GM18517 (cell line): ENCODE results near the gene ACTR5.

Experiments used
- ATAC-seq: cut with Tn5 transposase; IDR thresholded peaks from one replicate; pipeline ENCODE4 v1.9.1; 2021; ENCODE audit warnings: mild to moderate bottlenecking, moderate library complexity; ENCODE audit not compliant: unreplicated experiment

Gene ACTR5

DNA sequence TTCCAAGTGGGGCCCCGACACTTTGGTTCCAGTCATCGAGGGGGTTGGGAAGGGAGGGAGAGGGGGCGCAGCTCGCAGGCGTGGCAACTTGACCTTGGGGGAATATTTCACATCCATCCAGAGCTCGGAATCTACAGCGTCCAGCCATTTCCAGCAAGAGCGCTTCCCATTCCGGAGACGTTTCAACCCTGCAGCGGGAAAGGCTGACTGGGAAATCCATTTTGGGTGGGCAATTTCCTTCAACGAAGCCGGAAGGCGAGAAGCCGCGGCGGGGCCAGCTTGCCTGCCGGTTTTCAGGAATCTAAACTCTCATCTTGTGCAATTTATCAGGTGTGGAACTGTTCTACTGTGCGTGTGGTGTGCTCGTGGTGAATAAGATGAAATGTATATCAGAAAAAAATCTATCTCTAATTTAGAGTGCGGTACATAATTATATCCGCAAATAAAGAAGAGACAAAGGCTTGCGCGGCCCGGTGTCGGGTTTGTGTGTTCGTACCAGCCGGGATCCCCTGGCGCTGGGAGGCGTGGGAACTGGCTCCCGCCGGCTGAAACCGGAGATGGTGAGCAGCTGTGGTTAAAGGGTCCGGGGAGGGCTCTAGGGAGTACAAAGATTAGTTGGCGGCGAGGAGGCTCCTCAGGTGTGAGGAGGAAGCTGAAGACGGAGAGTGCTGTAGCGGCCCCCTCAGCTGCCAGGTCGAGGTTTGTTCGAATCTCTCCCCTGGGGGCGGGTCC lies 19.2 kb upstream of the ACTR5 start:
- no peak for ATAC-seq

DNA sequence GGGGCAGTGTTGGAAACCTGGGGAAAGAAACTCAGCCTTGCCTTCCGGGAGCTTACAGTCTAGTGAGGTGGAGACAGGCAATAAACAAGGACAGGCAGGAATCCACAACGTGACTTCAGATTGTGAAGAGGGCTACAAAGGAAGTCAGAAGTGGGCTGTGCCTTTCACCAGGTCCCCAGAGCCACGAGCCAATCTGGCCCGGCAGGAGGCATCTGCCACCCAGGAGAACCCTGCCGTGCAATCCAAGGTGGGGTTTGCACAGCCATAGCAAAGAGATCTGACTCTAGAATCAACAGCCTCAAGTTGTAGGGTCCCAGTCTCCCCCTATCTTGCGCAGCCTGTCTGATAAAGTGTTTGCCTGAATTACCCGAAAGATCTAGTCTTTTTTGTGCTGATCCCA lies 18.5 kb upstream of the ACTR5 start:
- ATAC-seq = no peak

DNA sequence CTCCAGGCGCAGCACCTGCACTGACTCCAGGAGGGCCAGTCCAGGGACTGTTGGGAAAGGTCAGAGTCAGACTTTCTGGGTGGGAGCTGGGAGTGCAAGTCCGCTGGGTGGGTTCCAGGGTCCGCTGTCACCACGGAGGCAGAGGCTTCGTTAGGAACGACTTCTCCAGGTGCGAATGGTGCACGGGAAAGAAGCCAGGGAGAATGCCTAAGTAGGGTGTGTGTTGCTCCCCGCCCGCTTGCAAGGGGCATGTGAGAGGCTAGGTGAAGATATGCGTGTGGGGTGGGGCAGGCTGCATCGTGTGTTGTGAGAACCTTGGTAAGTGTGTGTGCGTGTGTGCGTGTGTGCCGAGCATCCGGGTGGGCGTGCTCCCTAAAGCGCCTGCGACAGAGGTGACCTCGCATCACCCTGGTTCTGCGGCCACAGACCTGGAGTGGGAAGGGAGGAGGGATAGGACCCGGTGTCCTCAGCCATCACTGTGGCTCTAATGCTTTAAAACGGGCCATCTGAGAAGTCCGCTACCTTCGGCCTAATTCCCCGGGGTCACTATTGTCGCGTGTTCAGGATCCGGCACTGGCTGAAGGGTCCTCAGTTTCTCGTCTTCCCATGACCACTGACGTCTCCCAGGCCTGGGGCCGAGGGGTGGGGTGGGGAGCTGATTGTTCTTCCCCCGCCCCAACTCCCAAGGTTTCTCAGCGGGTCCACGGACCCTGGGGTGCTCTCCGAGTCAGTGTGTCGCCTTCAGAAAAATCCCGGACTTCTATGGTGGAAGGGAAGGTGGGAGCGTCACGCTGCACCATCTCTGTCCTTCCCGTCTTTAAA lies 17.9 kb upstream of the ACTR5 start:
- ATAC-seq = no peak

DNA sequence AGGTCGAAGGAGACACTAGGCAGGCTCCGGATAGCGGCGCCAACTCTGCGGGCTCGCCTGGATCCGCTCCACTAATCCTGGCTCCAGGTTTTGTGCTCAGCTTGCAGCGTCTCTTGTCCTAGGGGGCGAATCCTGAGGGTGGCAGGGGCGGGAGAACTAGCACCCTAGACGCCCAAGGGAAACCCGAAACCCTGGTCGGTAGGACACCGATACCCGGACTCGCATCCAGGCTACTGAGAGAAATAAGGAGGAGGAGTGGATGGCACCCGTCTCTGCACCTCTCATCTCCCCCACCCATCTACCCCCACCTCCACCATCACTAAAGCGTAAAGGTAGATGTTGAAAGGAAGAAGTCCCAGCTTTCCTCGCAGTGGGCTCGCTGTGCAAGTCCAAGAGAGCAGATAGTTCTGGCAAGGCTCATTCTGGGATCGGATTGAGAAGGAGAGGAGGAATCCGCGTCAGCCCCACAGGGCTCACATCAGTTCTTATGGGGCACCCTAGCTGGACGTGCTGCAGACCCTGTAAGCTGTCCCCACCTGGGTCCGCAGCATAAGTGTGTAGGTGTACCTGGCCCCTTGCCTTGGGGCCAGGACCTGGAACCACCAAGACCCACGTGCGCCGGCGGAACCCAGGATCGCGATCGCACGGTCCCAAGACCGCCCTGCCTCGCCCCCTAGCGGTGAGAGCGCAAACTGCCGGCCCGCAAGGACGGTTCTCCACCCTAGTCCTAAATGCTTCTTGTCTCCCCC lies 17.1 kb upstream of the ACTR5 start:
- peak; percentile 63 for ATAC-seq

DNA sequence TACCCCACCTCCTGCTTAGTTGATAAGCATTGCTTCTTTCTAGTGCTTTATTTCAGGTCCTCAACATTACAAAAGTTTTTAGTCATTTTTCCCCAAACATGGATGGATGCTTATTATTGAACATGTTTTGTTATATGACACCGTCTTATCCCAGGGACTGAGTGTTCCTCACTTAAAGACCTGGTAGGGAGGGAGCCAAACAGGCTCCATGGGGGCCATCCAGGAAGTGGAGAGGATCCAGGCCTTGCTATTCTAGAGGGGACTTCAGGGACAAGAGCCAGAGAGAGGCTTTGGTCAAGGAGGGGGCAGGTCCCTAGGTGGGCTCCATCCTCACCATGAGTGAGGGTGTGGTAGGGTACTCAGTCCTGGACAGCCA lies 16.5 kb upstream of the ACTR5 start:
- ATAC-seq = no peak

DNA sequence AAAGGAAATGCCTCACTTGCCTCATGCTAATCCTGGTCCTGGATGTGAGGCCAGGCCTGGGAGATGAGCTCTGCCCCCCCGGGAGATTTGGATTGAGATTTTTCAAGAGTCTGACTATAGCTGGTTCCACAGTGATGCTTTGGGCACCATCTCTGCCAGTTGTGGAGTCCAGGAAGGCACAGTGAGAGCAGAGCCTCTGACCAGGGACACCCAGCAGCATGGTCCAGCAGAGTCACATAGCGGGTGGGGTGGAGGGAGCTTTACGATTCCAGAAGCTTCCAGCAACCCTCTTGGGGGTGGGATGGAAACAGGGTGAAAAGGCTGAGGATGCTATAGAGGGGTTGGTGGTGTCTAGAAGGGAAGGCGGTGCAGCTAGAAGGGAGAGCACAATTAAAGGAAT lies 15.3 kb upstream of the ACTR5 start:
- ATAC-seq = no peak

DNA sequence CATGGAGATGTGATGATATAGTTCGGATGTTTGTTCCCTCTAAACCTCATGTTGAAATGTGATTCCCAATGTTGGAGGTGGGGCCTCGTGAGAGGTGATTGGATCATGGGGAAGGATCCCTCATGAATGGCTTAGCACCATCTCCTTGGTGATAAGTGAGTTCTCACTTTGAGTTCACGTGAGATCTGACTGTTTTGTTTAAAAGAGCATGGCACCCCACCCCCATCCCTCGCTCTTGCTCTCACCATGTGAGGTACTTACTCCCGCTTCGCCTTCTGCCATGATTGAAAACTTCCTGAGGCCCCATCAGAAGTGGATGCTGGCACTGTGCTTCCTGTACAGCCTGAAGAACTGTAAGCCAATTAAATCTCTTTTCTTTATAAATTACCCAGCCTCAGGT lies 13.1 kb upstream of the ACTR5 start:
- no peak for ATAC-seq

DNA sequence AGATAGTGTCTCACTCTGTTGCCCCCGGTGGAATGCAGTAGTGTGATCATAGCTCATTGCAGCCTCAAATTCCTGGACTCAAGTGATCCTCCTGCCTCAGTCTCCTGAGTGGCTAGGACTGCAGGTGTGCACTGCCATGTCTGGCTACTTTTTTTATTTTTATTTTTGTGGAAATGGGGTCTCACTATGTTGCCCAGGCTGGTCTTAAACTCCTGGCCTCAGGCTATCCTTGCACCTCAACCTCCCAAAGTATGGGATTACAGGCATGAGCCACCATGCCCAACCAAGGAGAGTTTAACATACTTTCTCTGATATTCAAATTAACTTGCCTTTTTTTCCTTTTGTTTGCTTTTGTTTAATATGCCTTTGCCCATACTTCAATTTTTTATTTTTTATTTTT lies 10.4 kb upstream of the ACTR5 start:
- no peak for ATAC-seq

DNA sequence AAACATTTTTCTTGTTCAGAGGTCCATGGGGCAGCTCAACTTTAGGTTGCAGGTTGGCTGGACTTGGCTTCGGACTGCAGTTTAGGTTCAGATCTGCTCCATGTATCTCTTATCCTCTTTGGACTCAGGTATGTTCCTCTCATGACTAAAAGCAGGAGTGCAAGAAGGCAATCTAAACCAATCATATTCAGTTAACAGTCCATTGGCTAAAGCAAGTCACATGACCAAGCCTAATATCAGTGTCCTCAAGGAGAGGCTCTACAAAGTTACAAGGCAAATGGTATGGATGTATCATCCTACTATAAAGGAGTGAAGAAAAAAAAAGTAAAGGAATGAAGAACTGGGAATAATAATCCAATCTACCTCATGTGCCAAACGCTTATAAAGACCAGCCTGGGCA lies 2.5 kb upstream of the ACTR5 start:
- no peak for ATAC-seq

DNA sequence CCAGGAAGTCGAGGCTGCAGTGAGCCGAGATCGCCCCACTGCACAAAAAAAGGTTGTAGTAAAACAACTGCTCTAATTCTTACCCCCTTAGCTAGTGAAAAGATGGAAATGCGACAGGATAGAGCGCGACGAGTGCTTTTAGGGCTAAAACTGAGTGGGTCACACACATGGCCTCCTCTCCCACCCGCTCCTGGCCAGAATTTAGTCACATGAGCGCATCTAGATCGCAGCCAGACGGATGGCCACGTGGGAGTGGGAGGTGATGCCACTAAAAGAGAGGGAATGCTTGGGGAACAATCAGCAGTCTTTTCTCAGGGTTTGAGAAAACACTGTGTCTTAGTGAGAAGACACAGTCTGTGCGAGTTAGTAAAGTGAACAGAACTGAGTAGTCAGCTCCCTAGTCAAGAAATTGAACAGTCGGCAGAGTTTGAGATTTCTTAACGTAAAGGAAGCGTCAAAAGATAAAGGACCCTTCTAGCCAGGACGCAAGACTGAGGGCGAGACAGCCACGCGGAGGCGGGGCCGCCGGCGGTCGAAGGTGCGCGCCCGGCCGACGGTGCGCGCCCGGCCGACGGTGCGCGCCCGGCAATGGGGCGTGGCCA lies 664 bp upstream of the ACTR5 start:
- ATAC-seq = no peak

DNA sequence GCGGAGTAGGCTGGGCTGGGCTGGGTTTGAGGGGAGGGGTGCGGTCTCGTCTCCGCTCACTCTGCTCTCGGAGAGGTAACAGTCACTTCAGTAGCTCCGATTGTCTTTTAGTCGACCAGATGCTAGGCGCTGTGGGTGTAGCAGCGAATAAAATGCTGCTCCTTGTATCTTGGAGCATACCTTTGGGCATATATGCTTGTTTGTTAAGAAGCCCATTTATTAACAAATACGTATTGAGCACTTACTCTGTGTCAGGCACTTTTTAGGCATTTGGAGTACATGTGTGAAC lies 545 bp downstream of the ACTR5 start:
- ATAC-seq = peak; percentile 30

DNA sequence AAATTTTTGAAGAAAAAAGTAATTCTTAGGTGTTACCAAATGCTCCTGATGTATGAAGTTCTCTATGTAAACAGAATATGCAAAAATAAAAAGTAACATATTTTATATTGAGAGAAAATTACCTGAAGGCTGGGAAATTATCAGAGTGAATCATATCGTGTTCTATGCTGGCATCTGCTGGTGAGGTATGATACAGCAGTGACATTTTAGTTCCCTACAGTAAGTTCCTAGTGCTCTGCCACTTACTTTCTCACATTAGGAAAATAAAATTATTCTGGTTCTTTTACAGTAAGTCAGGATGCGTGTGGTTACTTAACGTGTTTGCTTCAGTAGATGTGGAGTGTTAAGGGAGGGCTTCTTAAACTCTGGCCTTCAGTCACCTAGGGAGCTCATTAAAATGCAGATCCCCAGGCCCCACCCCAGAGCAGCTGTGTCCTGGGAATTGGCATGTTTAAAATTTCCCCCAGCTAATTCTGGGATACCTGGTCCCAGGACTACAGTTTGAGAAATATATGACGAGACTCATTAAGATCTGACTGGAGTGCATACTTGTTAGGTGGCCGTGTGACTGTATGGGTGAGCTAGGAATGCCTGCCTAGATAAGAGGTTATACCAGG lies 3.2 kb downstream of the ACTR5 start:
- ATAC-seq = no peak

DNA sequence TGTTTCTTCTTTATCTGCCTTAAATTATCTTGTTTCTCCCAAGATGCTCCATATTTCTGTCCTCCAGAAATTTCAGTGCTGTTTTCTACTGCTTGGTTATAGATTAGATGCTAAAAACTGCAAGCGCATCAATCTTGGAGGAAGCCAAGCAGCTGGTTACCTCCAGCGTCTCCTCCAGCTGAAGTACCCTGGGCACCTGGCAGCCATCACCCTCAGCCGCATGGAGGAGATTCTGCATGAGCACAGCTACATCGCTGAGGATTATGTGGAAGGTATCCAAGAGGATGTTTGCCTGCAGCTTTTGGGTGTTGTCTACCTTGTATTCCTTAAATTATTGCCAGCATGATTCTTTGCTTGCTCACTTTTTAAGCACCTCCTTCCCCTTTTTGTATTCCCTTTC lies 3.8 kb downstream of the ACTR5 start:
- ATAC-seq = no peak

DNA sequence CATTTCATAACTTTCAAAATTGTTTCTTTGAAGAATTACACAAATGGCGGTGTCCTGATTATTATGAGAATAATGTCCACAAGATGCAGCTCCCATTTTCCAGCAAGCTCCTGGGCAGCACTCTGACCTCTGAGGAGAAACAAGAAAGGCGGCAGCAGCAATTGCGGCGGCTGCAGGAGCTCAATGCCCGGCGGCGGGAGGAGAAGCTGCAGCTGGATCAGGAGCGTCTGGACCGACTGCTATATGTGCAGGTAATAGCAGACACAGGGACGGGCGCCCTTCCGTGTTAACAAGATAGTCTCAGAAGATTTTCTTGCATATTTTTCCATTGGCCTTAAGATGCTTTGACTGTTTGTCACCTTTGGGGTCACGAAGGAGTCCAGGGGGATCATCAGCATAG lies 6.7 kb downstream of the ACTR5 start:
- no peak for ATAC-seq

DNA sequence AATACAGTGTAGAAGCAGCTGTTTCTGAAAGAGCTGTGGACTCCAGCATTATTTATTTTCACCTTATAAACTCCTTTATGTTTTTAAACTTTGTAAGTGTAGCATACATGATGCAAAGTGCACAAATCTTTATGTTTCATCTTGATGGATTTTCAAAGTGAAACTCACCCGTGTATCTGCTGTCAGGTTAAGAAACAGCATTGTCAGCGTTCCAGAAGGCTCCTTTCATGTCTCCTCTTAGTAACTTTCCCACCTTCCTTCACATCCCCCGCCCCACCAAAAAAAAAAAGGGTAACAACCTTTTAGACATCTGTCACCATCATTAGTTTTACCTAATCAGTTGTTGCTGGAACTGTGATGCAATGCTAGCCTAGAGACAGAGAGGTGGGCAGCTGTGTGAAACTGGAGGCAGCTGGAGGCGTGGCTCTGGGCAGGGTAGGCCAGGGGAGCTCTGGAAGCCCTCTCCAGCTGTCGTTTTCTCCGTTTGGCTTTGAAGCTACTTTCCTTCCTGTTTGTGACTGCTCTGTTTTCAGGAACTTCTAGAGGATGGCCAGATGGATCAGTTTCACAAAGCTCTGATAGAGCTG lies 7.2 kb downstream of the ACTR5 start:
- no peak for ATAC-seq

DNA sequence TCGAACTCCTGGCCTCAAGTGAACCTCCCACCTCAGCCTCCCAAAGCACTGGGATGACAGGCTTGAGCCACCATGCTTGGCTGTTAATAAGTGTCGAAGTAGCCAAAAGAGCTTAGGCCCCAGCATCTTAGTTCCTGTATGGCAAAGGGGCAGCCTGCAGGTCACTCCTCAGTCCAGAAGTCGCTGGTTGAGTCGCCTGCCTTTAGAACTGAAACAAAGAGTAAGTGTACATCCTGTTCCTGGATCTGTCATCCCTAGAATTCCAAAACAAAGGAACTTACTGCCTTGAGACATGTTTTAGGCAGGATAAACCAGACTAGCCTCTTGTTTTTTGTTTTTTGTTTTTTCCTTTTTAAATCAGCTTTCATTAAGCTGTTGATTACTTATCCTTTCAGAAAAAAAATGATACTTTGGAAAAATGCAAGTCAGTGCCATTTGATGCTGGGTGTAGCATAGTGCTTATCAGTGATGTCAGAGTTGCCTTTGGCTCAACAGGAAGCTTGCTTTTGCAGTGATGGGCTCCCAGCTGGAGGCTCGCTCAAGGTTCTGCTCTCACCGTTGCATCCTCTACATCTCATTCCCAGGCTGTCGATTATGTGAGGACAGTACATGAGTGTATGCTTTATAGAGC lies 9.0 kb downstream of the ACTR5 start:
- ATAC-seq = no peak

DNA sequence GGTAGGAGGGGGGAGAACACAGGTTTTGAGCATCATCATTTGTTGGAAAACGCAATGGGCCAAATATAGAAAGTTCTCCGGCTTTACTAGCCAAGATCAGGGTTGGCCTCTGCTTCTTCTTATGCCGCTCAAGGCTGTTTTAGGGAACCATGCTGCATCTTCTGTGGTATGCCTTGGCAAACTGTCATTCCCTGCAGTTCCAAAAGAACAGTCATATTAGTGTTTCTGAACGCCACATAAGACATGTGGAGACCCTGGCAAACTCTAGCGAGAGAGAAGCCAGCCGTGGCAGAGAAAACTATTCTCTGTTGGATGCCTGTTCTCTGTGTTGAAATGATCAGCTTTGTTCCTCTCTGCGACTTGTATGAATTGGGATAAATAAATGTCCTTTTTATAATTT lies 10.8 kb downstream of the ACTR5 start:
- no peak for ATAC-seq

DNA sequence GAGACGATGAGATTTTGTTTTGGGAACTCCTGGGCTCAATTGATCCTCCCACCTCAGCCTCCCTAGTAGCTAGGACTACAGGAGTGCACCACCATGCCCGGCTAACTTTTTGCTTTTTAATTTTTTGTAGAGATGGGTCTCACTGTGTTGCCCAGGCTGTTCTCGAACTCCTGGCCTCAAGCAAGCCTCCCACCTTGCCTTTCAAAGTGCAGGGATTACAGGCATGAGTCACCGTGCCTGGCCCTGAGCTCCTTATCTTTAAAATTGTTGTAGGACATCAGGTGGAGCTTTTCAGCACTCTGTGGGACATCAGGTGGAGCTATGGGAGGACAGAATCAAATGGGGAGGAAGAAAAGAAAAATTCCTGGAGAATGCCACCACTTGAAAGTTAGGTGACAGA lies 12.7 kb downstream of the ACTR5 start:
- no peak for ATAC-seq

DNA sequence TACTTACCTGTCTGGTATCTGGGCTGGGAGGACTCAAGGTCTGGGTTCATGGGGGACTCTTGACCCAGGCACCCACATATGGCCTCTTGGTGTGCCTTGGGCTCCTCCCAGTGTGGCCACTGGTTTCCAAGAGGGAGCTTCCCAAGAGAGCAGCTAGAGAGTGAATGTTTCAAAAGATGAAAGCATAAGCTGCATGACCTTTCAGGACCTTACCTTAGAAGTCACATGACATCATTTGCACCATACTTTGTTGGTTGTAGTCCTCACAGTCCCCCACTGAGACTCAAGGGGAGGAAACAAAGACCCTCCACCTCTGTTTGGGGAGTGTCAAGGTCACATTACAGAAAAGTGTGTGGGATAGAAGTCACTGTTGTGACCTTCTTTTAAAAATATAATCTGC lies 13.9 kb downstream of the ACTR5 start:
- no peak for ATAC-seq

DNA sequence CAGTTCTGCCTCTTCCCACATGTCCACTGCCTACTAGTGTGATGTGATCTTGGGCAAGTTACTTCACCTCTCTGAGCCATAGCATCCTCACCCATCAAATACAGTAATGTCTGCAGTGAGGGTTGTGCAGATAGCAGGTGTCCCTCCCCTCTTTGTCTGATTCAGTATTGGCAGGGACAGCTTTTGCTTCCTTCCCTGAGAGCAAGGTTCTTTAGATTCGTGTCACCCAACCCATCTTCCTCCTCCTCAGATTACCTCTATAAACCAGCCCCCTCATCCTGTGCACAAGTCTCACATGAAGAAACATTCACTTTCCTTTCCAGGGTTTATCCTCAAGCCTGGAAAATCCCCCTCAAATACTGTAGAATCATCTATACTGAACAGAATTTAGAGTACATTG lies 15.4 kb downstream of the ACTR5 start:
- no peak for ATAC-seq
